Lower leg skin (tissue), 3 donors: ENCODE data around the gene FA2H.

Experiments
- POLR2A ChIP-seq, 2 donors: fragments of 450-650 bp; IDR thresholded peaks; one replicate each; pipeline ENCODE4 v1.6.1; 2016 to 2017; ENCODE audit warnings: antibody characterized with exemption in 2 of 2, mild to moderate bottlenecking in 1 of 2, moderate library complexity in 1 of 2
- TF ChIP-seq, protein P1 (sequence below), 3 donors: fragments of 450-650 bp; IDR thresholded peaks; one replicate each; pipeline ENCODE4 v1.5.1; 2016; ENCODE audit warnings: antibody characterized with exemption in 3 of 3, mild to moderate bottlenecking in 3 of 3, moderate library complexity in 2 of 3

DNA sequence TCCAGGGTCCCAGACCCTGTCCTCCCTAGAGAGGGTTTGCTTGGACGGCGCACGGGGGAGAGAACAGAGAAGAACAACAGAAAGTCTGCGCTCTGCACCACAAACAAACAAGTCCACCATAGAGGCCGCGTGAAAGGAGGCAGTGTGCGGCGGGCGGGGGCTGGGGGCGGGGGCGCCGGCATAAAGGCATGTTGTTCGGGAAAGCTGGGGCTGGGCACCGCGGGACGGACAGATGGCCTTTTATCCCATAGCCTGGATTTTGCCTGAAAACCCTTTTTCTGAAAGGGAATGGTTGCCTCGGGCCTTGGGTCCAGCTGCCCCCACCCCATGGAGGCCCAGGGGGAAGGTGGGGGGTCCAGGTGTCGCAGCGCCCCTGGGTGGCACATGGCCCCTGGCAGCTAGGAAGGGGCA, 26.0 kb downstream of the FA2H start:
- TF ChIP-seq, protein P1, sequence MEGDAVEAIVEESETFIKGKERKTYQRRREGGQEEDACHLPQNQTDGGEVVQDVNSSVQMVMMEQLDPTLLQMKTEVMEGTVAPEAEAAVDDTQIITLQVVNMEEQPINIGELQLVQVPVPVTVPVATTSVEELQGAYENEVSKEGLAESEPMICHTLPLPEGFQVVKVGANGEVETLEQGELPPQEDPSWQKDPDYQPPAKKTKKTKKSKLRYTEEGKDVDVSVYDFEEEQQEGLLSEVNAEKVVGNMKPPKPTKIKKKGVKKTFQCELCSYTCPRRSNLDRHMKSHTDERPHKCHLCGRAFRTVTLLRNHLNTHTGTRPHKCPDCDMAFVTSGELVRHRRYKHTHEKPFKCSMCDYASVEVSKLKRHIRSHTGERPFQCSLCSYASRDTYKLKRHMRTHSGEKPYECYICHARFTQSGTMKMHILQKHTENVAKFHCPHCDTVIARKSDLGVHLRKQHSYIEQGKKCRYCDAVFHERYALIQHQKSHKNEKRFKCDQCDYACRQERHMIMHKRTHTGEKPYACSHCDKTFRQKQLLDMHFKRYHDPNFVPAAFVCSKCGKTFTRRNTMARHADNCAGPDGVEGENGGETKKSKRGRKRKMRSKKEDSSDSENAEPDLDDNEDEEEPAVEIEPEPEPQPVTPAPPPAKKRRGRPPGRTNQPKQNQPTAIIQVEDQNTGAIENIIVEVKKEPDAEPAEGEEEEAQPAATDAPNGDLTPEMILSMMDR (IDR thresholded peaks at IDR 0.05): no peak
- TF ChIP-seq POLR2A (IDR thresholded peaks at IDR 0.05): no peak
